CD4-positive, alpha-beta T cell (primary cell): Measurements from ENCODE around the gene COLGALT1. TPM values are rescaled to one million over a fixed set of nuclear protein-coding genes. Genes with fewer than 3 reads are reported as not detected.
A peak's percentile ranks its signal among the peaks of the same experiment; 100 is the strongest.

Source experiments
- ATAC-seq: fragments of 200-7000 bp; cut with Tn5 transposase; one replicate; pipeline ENCODE4 v1.10.0; 2022; ENCODE audit warnings: mild to moderate bottlenecking; ENCODE audit not compliant: poor library complexity
- CTCF ChIA-PET: fragments of 350-600 bp; sonication (Branson Sonifier 250); formaldehyde crosslinking; loops from one replicate; lab custom pipeline; 2021; ENCODE audit warnings: antibody characterized with exemption, inconsistent platforms; lab: Charles Lee
- POLR2A ChIA-PET: fragments of 350-600 bp; sonication (Branson Sonifier 250); formaldehyde crosslinking; loops from one replicate; lab custom pipeline; 2021; ENCODE audit warnings: antibody characterized with exemption, inconsistent platforms; lab: Charles Lee
- DNase-seq, 14 experiments: peaks; one replicate each; pipeline ENCODE4 v3.0.0-alpha.2; 2013 to 2020; ENCODE audit warnings: mixed read lengths in 2 of 14
- H3K27ac ChIP-seq, 2 donors: one replicate each; pipeline versions ENCODE4 v1.5.1 to v1.7.0; 2013; ENCODE audit warnings: low read length in 2 of 2, low read depth in 1 of 2, mild to moderate bottlenecking in 1 of 2
- H3K27me3 ChIP-seq, 2 experiments: 1 replicate in 1 of 2; 2 replicates in 1 of 2; pipeline versions ENCODE4 v1.6.1 to v1.7.0; 2013; ENCODE audit warnings: low read length in 2 of 2, control low read depth in 1 of 2, mild to moderate bottlenecking in 1 of 2, moderate library complexity in 1 of 2; ENCODE audit not compliant: insufficient read depth in 2 of 2, control insufficient read depth in 1 of 2
- H3K36me3 ChIP-seq: one replicate; pipeline ENCODE4 v1.6.1; 2013; ENCODE audit warnings: low read length, control low read depth; ENCODE audit not compliant: insufficient read depth
- H3K4me1 ChIP-seq: one replicate; pipeline ENCODE4 v1.6.1; 2013; ENCODE audit warnings: low read length, control low read depth; ENCODE audit not compliant: insufficient read depth
- H3K4me3 ChIP-seq: one replicate; pipeline ENCODE4 v1.5.1; 2013; ENCODE audit warnings: mild to moderate bottlenecking, low read length, moderate library complexity
- H3K9me3 ChIP-seq, 2 experiments: 1 replicate in 1 of 2; 2 replicates in 1 of 2; pipeline versions ENCODE4 v1.6.1 to v1.7.0; 2013; ENCODE audit warnings: low read length in 2 of 2, mild to moderate bottlenecking in 2 of 2, control low read depth in 1 of 2, moderate library complexity in 1 of 2; ENCODE audit not compliant: control insufficient read depth in 1 of 2, insufficient read depth in 1 of 2
- H3K27ac Mint-ChIP-seq: one replicate; pipeline ENCODE4 v1.8.0; 2020; ENCODE audit warnings: mixed read lengths
- H3K27me3 Mint-ChIP-seq: one replicate; pipeline ENCODE4 v1.8.0; 2021; ENCODE audit warnings: mixed read lengths
- H3K36me3 Mint-ChIP-seq: one replicate; pipeline ENCODE4 v1.8.0; 2021; ENCODE audit warnings: low read depth, mixed read lengths
- H3K4me1 Mint-ChIP-seq: one replicate; pipeline ENCODE4 v1.8.0; 2021; ENCODE audit warnings: low read depth, mixed read lengths
- H3K4me3 Mint-ChIP-seq: one replicate; pipeline ENCODE4 v1.8.0; 2020; ENCODE audit warnings: mild to moderate bottlenecking, mixed read lengths
- H3K9me3 Mint-ChIP-seq: one replicate; pipeline ENCODE4 v1.8.0; 2020; ENCODE audit warnings: mixed read lengths
- CTCF ChIP-seq: fragments of 200-600 bp; IDR thresholded peaks from one replicate; pipeline ENCODE4 v1.8.0; 2022; ENCODE audit warnings: antibody characterized with exemption, mild to moderate bottlenecking
- intact Hi-C, 2 experiments: fragments of 100-400 bp; cut with DNase I in 1 of 2; cut with micrococcal nuclease in 1 of 2; formaldehyde crosslinking; loops; one replicate each; pipeline versions ENCODE4 v1.15.1 to v1.9.0; 2023 to 2025; cut with DNase I, micrococcal nuclease
- total RNA-seq, 174 experiments: library from RNA in 2 of 174; stranded (reverse) in 2 of 174; gene quantifications; one replicate each; pipeline ENCODE4 v1.2.3 and lab custom pipeline; 2021 to 2026

Gene COLGALT1
- total RNA-seq, 2 experiments from 2014 or later, result 30.3 to 30.6 TPM

- Histone ChIP-seq H3K27me3 (peaks cover 23 to 25% of the 10 kb centered on the region in 2 experiments), H3K27ac (no peak overlapping the region), H3K36me3 (no peaks in the 10 kb centered on the region), H3K4me3 (no peak overlapping the region), H3K9me3 (peaks cover 0 to 17% of the 10 kb centered on the region in 2 experiments), H3K4me1 (peaks cover 14% of the 10 kb centered on the region)
- ChIA-PET POLR2A (interaction anchor here (1.2 kb wide), 1 partner anchor 93 kb away, joined by 3 read pairs; the partner anchor contains the start of gene PGLS), CTCF (no interaction called here)
- H3K4me3 Mint-ChIP-seq, result no peak overlapping the region
- DNase-seq (no peak), ATAC-seq (no peak)
- H3K27me3 Mint-ChIP-seq, result peaks cover 39% of the 10 kb centered on the region
- no peaks in the 10 kb centered on the region for H3K36me3 Mint-ChIP-seq
- intact Hi-C loops, result loop anchor here in 1 of 2 experiments (10.0 kb wide), 1 partner anchor 250 kb away; the partner anchor contains the start of gene RPL18A
- no peak for TF ChIP-seq CTCF
- H3K27ac Mint-ChIP-seq, result no peak overlapping the region
- H3K9me3 Mint-ChIP-seq, result no peaks in the 10 kb centered on the region
- H3K4me1 Mint-ChIP-seq, result peaks cover 11% of the 10 kb centered on the region
These were observed 49.7 kb downstream of the COLGALT1 start for GRCh38 chr19:17605117-17605516.

- peak; percentile 97 for ATAC-seq
- peak overlapping the region; percentile 43 for H3K4me3 ChIP-seq
- H3K4me1 ChIP-seq, result peaks cover 14% of the 10 kb centered on the region
- peaks cover 0 to 17% of the 10 kb centered on the region in 2 experiments for H3K9me3 ChIP-seq
- peaks cover 22 to 25% of the 10 kb centered on the region in 2 experiments for H3K27me3 ChIP-seq
- Mint-ChIP-seq H3K4me3 (peak overlapping the region; percentile 81), H3K36me3 (no peaks in the 10 kb centered on the region), H3K27ac (peak overlapping the region; percentile 27), H3K27me3 (peaks cover 37% of the 10 kb centered on the region), H3K9me3 (no peaks in the 10 kb centered on the region), H3K4me1 (peaks cover 11% of the 10 kb centered on the region)
- peak; percentile 65 to 95 (median 82) for DNase-seq
- ChIA-PET POLR2A (interaction anchor here (0.7 to 1.2 kb wide), 3 partner anchors 94 to 327 kb away, joined by 3 to 5 read pairs (median 3); partner anchors contain the start of genes CCDC124, DDA1 and PGLS), CTCF (interaction anchor here (0.7 to 1.2 kb wide), 3 partner anchors 95 to 394 kb away, joined by 3 to 5 read pairs (median 4); partner anchors contain the start of genes PGLS and RPL18A)
- intact Hi-C loops, result loop anchor here (1.0 to 10.0 kb wide), 2 partner anchors 249 kb away; partner anchors contain the start of gene RPL18A (in 1 of the 2)
- no peak overlapping the region for H3K27ac ChIP-seq
- H3K36me3 ChIP-seq, result no peaks in the 10 kb centered on the region
- TF ChIP-seq CTCF, result peak; percentile 58
These were observed 50.5 kb downstream of the COLGALT1 start for GRCh38 chr19:17605761-17606589.

- intact Hi-C loops, result loop anchor here (1.0 to 10.0 kb wide), 2 partner anchors 248 to 249 kb away; partner anchors contain the start of gene RPL18A (in 1 of the 2)
- H3K4me3 Mint-ChIP-seq, result peak overlapping the region; percentile 83
These were observed 51.2 kb downstream of the COLGALT1 start for GRCh38 chr19:17606590-17607185.

More at GRCh38 chr19:17606590-17607185, 51.2 kb downstream of the COLGALT1 start:
- H3K27me3 ChIP-seq, result peaks cover 14 to 21% of the 10 kb centered on the region in 2 experiments
- Mint-ChIP-seq H3K27me3 (peaks cover 30% of the 10 kb centered on the region), H3K4me1 (peaks cover 11% of the 10 kb centered on the region), H3K9me3 (no peaks in the 10 kb centered on the region), H3K36me3 (no peaks in the 10 kb centered on the region), H3K27ac (peak overlapping the region; percentile 27)
- ChIA-PET POLR2A (interaction anchor here (1.1 kb wide), 1 partner anchor 297 kb away, joined by 3 read pairs; the partner anchor contains the start of gene DDA1), CTCF (interaction anchor here (1.1 to 1.2 kb wide), 2 partner anchors 96 to 253 kb away, joined by 4 to 5 read pairs; partner anchors contain the start of genes PGLS and RPL18A)
- no peaks in the 10 kb centered on the region for H3K36me3 ChIP-seq
- peak; percentile 8 for TF ChIP-seq CTCF
- peaks cover 0 to 17% of the 10 kb centered on the region in 2 experiments for H3K9me3 ChIP-seq
- no peak overlapping the region for H3K27ac ChIP-seq
- peaks cover 14% of the 10 kb centered on the region for H3K4me1 ChIP-seq
- no peak for DNase-seq
- H3K4me3 ChIP-seq, result peak overlapping the region; percentile 40
- no peak for ATAC-seq
